Hindlimb muscle (tissue), 1 donor: Measurements from ENCODE around the gene ADPRS. TPM values are rescaled to one million over a fixed set of nuclear protein-coding genes. Genes with fewer than 3 reads are reported as not detected.

Source experiments
- DNase-seq: peaks from one replicate; pipeline ENCODE4 v3.0.0-alpha.2; 2013
- polyA plus RNA-seq: library from polyadenylated mRNA; unstranded; fragments of 120-200 nt; gene quantifications from one replicate; pipeline ENCODE4 v1.2.1, GENCODE V29; 2013; ENCODE audit not compliant: insufficient read length

The ADPRS gene
- polyA plus RNA-seq, 1 donor = 28.4 TPM

GRCh38 chr1:36087233-36088123 lies 1.2 kb upstream of the ADPRS start:
- no peak for DNase-seq

GRCh38 chr1:36088265-36088576 lies 471 bp upstream of the ADPRS start:
- no peak for DNase-seq

DNA sequence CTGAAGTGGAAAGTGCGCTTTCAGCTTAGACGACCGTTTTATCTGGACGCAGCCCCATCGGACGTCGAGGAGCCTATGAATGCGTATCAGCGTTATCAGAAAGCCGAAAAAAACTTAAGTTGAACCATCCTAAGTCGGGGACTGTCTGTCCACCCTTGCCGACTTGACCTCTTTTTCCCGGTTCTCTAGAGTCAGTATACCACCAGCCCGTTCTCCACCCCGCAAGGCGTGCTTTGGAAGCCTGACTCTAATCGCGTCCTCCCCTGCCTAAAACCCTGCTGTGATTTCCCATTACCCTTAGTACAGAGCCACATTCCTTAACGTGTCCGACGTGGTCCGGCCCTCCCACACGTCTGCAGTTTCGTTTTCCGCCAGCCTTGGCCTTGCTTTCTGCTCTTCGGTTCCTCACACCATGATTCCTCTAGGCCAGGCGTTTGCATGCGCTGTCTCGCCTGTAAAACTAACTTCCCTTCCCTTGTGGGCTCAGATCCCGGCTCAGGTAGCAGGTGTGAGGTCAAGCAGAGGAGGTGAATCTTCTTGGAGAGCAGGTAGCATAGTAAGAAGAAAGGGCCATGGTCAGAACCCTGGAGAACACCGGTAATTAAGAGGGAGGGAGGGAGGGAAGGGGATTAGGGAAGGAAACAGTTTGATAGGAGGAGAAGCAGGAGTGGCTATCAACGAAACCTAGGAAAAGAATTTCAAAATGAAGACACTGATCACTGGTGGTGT lies 865 bp downstream of the ADPRS start:
- no peak for DNase-seq

DNA sequence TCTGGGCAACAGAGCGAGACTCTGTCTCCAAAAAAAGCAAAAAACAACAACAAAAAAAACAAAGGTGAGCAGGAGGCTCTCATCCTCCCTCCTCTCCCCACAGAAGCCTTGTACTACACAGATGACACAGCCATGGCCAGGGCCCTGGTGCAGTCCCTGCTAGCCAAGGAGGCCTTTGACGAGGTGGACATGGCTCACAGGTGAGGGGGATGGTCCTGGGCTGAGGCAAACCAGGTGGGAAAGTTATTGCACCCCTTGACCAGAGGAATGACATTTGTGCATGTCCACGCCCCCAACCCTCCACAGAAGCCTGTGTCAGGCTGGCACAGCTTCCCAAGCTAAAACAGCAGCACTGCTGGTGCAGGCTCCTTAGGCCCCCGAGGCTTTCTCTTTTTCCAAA lies 2.4 kb downstream of the ADPRS start:
- DNase-seq = no peak

DNA sequence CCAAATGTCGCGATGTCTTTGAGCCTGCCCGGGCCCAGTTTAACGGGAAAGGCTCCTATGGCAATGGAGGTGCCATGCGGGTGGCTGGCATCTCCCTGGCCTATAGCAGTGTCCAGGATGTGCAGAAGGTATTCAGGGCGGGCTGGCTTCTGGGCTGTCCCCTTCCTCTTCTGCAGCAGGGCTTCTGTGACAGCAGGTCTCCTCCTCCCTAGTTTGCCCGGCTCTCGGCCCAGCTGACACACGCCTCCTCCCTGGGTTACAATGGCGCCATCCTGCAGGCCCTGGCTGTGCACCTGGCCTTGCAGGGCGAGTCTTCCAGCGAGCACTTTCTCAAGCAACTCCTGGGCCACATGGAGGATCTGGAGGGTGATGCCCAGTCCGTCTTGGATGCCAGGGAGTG lies 3.0 kb downstream of the ADPRS start:
- DNase-seq = no peak

DNA sequence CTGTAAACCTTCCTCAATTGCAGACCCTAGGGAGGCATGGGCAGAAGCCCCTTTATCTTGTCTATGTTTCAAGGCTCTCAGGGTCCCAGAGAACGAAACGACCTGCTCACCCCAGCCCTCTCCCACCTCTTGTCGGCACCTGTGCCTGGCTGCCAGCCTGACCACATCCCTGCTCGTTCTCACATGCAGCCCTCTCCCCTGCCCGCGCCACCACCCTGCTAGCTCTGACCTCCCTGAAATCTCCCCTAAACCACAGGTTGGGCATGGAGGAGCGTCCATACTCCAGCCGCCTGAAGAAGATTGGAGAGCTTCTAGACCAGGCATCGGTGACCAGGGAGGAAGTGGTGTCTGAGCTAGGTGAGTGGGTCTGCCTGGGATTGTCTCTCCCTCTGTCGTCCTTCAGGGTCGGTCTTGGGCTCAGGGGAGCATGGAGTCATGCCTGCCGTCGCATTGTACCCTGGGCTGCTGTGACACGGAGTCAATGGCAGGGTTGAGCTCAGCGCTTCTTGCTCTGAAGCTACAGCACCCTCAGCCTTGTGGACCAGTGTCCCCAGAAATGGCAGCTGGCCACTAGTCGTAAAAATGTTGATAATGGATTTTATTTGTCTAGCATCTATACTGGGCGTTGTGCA lies 3.6 kb downstream of the ADPRS start:
- no peak for DNase-seq

- no peak for DNase-seq
Measured at GRCh38 chr1:36092798-36093185, 4.1 kb downstream of the ADPRS start.

DNA sequence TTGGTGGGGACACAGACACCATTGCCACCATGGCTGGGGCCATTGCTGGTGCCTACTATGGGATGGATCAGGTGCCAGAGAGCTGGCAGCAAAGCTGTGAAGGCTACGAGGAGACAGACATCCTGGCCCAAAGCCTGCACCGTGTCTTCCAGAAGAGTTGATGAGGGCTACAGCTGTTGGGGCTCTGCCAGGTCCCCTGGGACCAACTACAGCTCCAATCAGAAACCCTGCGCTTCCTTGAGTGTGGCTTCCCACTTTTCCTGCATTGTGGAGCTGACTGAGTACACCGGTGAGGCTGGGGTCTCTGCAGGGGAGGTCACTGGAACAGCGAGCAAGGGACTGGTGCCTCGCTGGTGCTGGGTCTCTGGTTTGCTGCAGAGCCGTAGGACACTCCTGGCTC lies 4.5 kb downstream of the ADPRS start:
- DNase-seq = no peak

GRCh38 chr1:36093929-36094328 lies 5.2 kb downstream of the ADPRS start:
- no peak for DNase-seq

DNA sequence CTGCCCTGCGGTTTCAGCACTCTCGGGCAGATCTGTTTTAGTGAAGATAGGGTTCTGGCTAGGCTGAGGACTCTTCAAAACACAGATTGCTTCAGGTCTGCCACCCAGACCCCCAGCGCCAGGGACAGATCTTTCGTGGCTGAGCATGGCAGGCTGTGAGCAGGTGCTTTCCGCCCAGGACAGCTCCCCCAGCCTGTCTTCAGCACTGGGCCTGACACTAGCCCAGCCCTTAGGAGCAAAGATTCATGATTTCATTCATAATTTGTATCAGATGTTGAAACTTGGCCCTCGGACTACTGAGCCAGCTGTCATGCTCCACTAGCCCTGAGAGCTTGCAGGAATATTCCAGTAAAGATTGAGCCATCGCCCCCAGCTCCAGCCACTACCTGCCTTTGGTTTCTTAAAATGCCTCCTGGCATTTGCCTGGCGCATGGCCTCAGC lies 5.9 kb downstream of the ADPRS start:
- no peak for DNase-seq

DNA sequence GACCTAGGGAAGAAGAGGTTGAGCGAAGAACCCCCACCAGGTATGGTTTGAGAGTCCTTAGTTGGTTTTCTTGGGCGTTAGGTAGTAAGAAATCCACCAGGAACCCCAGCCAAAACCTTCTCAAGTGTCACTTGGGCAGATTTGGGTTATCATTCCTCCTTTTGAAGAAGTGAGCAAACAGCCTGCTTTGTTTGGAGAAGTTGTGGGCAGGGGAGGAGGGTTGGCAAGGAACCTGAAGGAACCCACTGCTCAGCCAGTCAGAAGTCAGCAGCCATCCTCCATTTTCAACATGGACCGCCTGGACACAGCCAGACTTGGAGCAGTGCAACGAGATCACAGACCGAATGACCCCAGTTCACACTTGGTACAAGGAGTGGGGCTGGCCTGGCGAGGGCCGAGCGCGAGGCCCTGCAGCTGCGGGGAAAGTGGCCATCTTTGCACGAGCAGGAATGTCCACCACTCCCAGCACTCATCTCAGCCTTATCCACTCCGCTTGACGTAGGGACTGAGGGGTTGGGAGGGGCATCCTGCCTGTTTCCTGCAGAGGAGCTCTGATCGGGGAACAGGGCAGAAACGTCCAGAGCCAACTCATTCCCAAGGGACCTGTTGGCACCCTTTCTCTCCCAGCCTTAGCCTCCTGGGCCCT lies 7.2 kb downstream of the ADPRS start:
- no peak for DNase-seq

- no peak for DNase-seq
Measured at GRCh38 chr1:36096500-36097432, 8.1 kb downstream of the ADPRS start.

- DNase-seq = no peak
Measured at GRCh38 chr1:36097693-36098585, 9.2 kb downstream of the ADPRS start.

DNA sequence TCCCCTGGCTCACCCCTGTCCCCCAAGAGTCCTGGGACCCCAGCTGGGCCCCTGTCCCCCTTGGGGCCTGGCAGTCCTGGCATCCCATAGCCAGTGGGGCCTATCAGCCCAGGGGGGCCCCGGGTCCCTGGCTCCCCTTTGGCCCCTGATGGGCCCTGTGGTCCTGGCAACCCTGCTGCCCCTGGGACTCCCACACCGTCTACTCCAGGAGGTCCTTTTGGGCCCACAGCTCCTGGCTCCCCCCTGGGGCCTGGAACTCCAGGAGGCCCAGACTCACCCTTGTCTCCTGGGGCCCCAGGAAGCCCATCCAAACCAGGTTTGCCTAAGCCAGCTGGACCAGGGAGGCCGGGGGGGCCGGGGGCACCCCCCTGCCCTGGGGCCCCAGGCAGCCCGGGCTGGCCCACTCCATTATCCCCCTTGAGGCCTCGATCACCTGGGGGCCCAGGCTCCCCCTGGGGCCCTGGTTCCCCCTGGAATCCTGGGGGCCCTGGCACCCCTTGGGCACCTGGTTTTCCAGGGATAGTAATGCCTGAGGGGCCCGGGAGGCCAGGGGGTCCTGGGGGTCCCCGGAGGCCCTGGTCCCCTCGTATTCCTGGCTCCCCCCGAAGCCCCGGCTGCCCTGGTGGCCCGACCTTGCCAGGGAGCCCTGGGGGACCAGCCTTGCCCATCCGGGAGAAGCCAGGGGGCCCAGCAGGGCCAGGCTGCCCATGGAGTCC lies 10.1 kb downstream of the ADPRS start:
- no peak for DNase-seq

DNA sequence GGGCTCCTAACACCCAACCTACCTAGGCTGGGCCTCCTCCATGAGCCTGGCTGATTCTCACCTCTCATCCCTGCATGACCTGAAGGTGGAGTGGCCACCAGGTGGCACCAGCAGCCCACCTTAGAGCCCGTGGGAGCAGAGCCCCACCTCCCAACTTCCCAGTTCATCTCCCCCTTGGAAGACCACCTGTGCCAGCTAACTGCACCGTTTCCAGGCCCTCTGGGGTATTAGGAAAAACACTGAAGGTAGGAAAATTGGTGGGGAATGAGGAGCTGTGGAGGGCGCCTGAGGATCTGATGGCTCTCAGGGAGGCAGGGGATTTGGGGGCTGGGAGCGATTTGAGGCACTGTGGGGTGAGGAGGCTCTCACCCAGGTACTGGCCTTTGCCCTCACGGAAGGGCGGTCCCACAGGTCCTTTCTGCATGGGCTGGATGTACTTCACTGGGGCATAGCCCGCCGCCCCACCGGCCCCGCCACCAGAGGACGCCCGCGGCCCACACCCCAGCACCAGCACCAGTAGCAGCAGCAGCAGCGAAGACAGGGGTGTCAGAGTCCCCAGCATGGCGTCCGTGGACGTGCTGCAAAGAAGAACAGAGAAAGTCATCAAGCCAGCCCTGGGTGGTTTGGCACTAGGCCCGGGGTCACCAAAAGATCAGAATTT lies 11.1 kb downstream of the ADPRS start:
- DNase-seq = peak; percentile 84

- DNase-seq = no peak
Measured at GRCh38 chr1:36100376-36100775, 11.7 kb downstream of the ADPRS start.

DNA sequence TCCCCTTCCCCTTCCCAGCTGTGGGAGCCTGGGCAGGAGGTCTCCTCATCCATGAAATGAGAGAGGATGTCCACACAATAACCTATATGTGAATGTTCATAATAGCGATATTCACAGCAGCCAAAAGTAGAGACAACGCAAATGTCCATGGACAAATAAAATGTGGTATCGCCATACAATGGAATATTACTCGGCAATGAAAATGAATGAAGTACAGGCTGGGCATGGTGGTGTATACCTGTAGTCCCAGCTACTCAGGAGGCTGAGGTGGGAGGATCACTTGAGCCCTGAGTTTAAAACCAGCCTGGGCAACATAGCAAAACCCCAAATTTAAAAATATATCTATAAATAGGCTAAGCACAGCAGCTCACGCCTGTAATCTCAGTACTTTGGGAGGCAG lies 12.9 kb downstream of the ADPRS start:
- DNase-seq = no peak

GRCh38 chr1:36106269-36106668 lies 17.6 kb downstream of the ADPRS start:
- DNase-seq = no peak

DNA sequence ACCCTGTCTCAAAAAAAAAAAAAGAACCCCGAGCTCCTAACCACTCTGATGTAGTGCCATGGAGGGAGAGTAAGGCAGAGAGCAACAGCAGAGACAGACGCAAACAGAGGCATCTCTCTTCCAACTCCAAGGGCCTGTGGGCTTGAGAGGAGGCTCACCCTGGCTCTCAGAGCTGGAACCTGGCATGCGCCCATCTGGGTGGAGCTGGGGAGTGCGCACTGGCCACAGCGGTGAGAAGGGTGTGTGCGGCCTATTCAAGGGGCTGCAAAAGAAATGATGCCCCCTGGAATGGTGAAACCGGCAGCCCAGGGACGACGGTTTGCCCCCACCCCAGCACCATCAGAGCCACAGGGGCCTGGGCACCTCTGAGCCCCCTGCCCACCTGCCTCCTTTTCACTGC lies 18.7 kb downstream of the ADPRS start:
- DNase-seq = no peak

- DNase-seq = no peak
Measured at GRCh38 chr1:36108314-36108713, 19.6 kb downstream of the ADPRS start.
